Colonic mucosa (tissue), 4 donors: ENCODE measurements around the gene PRRG4. TPM values are rescaled to one million over a fixed set of nuclear protein-coding genes. Genes with fewer than 3 reads are reported as not detected.
"Not testable (repeated sequence)": the region's sequence is repeated elsewhere in the genome, so short reads cannot be mapped to it uniquely, and the experiment has no call there.

Source experiments
- DNase-seq: peaks from one replicate; pipeline ENCODE4 v3.0.0-alpha.2; 2020
- H3K27ac ChIP-seq: fragments of 200-600 bp; one replicate; pipeline ENCODE4 v1.8.0; 2021
- H3K27me3 ChIP-seq: fragments of 200-600 bp; one replicate; pipeline ENCODE4 v1.8.0; 2021
- H3K36me3 ChIP-seq: fragments of 200-600 bp; one replicate; pipeline ENCODE4 v1.8.0; 2021
- H3K4me1 ChIP-seq: fragments of 200-600 bp; one replicate; pipeline ENCODE4 v1.8.0; 2021; ENCODE audit warnings: mild to moderate bottlenecking
- H3K4me3 ChIP-seq: fragments of 200-600 bp; one replicate; pipeline ENCODE4 v1.8.0; 2021
- H3K9ac ChIP-seq, 2 donors: one replicate each; pipeline ENCODE4 v1.7.0; 2013; ENCODE audit warnings: control low read depth in 2 of 2, low read depth in 2 of 2, low read length in 2 of 2
- H3K9me3 ChIP-seq: fragments of 200-600 bp; one replicate; pipeline ENCODE4 v1.8.0; 2021
- CTCF ChIP-seq: fragments of 200-600 bp; IDR thresholded peaks from one replicate; pipeline ENCODE4 v1.8.0; 2022; ENCODE audit warnings: antibody characterized with exemption, mild to moderate bottlenecking
- intact Hi-C: fragments of 100-400 bp; cut with DNase I; formaldehyde crosslinking; loops from one replicate; pipeline ENCODE4 v1.14.1; 2022
- total RNA-seq, 2 donors: library from RNA; stranded (reverse); fragmentation: NEBNext Ultra II Directional in 1 of 2; extraction: Animal tissue kit (Norgen Biotek cat#: 25700) in 1 of 2; gene quantifications; one replicate each; pipeline ENCODE4 v1.2.1, GENCODE V29; 2021
- donor health status: healthy.
- donor health status: DM: no; HTN: no; CAD: no.
- donor health status: DM: no; HTN: no; CAD: no.

Gene PRRG4
- total RNA-seq, 2 donors from 2014 or later = 11.5 to 18.6 TPM

GRCh38 chr11:32861850-32862577 lies 32.3 kb downstream of the PRRG4 start:
- H3K9ac ChIP-seq = no peak overlapping the region
- H3K27ac ChIP-seq = no peak overlapping the region
- intact Hi-C loops = no loop called here
- no peak for DNase-seq
- no peaks in the 10 kb centered on the region for H3K36me3 ChIP-seq
- no peak for TF ChIP-seq CTCF
- H3K9me3 ChIP-seq = no peaks in the 10 kb centered on the region
- H3K4me1 ChIP-seq = no peaks in the 10 kb centered on the region
- no peak overlapping the region for H3K4me3 ChIP-seq
- no peaks in the 10 kb centered on the region for H3K27me3 ChIP-seq

- Histone ChIP-seq H3K27ac (no peak overlapping the region), H3K27me3 (no peaks in the 10 kb centered on the region), H3K9me3 (no peaks in the 10 kb centered on the region), H3K4me1 (no peaks in the 10 kb centered on the region), H3K9ac (no peak overlapping the region), H3K4me3 (no peak overlapping the region), H3K36me3 (no peaks in the 10 kb centered on the region)
- intact Hi-C loops = no loop called here
- DNase-seq = no peak
- TF ChIP-seq CTCF = no peak
Measured at GRCh38 chr11:32864555-32864954, 34.8 kb downstream of the PRRG4 start.

- intact Hi-C loops, DNase-seq, H3K9ac ChIP-seq, H3K27me3 ChIP-seq, H3K9me3 ChIP-seq, H3K36me3 ChIP-seq, H3K4me3 ChIP-seq, H3K4me1 ChIP-seq, H3K27ac ChIP-seq: not testable (repeated sequence)
Measured at GRCh38 chr11:32868752-32869151, 39.0 kb downstream of the PRRG4 start.

- no peak for TF ChIP-seq CTCF
- H3K27me3 ChIP-seq = no peaks in the 10 kb centered on the region
- no peaks in the 10 kb centered on the region for H3K36me3 ChIP-seq
- no peaks in the 10 kb centered on the region for H3K4me1 ChIP-seq
- H3K9ac ChIP-seq = no peak overlapping the region
- no peak overlapping the region for H3K4me3 ChIP-seq
- no peak for DNase-seq
- no peaks in the 10 kb centered on the region for H3K9me3 ChIP-seq
- intact Hi-C loops = no loop called here
- no peak overlapping the region for H3K27ac ChIP-seq
Measured at GRCh38 chr11:32870676-32871075, 40.9 kb downstream of the PRRG4 start.

- Histone ChIP-seq H3K4me1 (no peaks in the 10 kb centered on the region), H3K9ac (no peak overlapping the region), H3K27me3 (no peaks in the 10 kb centered on the region), H3K9me3 (no peaks in the 10 kb centered on the region), H3K27ac (no peak overlapping the region), H3K4me3 (no peak overlapping the region), H3K36me3 (no peaks in the 10 kb centered on the region)
- no peak for TF ChIP-seq CTCF
- intact Hi-C loops = no loop called here
- no peak for DNase-seq
Measured at GRCh38 chr11:32874132-32874531, 44.4 kb downstream of the PRRG4 start.

- Histone ChIP-seq H3K27me3 (no peaks in the 10 kb centered on the region), H3K4me3 (no peak overlapping the region), H3K4me1 (no peaks in the 10 kb centered on the region), H3K36me3 (no peaks in the 10 kb centered on the region), H3K27ac (no peak overlapping the region), H3K9me3 (no peaks in the 10 kb centered on the region), H3K9ac (no peak overlapping the region)
- intact Hi-C loops = no loop called here
- no peak for TF ChIP-seq CTCF
- no peak for DNase-seq
Measured at GRCh38 chr11:32881286-32881685, 51.6 kb downstream of the PRRG4 start.
